ENCODE results near the gene IGHMBP2.

- TF ChIP-seq ELK1 (CRISPR knock-in tag; IDR thresholded peaks at IDR 0.05) (no peak), CLOCK (CRISPR knock-in tag; IDR thresholded peaks at IDR 0.05; ENCODE audit: borderline replicate concordance) (no peak), SMC3 (conservative IDR thresholded peaks at IDR 0.05; ENCODE audit: insufficient read depth, low read depth, low read length) (no peak), NFYB (IDR thresholded peaks at IDR 0.05; ENCODE audit: extremely low read depth, insufficient read length) (no peak), FOXM1 (IDR thresholded peaks at IDR 0.05; ENCODE audit: low read depth) (no peak), FOXM1 (CRISPR knock-in tag; IDR thresholded peaks at IDR 0.05; ENCODE audit: low read depth) (no peak)
Measured at GRCh38 chr11:68942751-68943271, 39.1 kb downstream of the IGHMBP2 start.
